HepG2 (cell line): ENCODE measurements around the gene TRPM1. TPM values are rescaled to one million over a fixed set of nuclear protein-coding genes. Genes with fewer than 3 reads are reported as not detected.

Experiments
- ATAC-seq: fragments of 200-7000 bp; cut with Tn5 transposase; 3 replicates; pipeline ENCODE4 v1.9.1; 2020; ENCODE audit warnings: mild to moderate bottlenecking, moderate library complexity
- BruUV-seq: library from RNA; stranded (reverse); fragments of 400-500 nt; replicated peaks from 2 replicates; lab custom pipeline; 2021; lab: Mats Ljungman, UMichigan
- CTCF ChIA-PET: fragments of 300-600 bp; formaldehyde crosslinking; extraction: SDS; loops from one replicate; lab custom pipeline; 2021; ENCODE audit warnings: low total read pairs, inconsistent platforms, low intra/inter-chr PET ratio; lab: Yijun Ruan, JAX
- POLR2A ChIA-PET: fragments of 350-600 bp; sonication (Branson Sonifier 250); formaldehyde crosslinking; loops from one replicate; lab custom pipeline; 2020; ENCODE audit warnings: antibody characterized with exemption, inconsistent platforms; lab: Yijun Ruan, JAX
- DNase-seq: peaks from one replicate; pipeline ENCODE4 v3.0.0-alpha.2; 2015; ENCODE audit warnings: low spot score
- FAIRE-seq: peaks from 3 replicates; lab custom pipeline; 2011; peaks lifted over from hg19 to GRCh38; lab: Jason Lieb, UNC
- H2AFZ ChIP-seq: one replicate; pipeline ENCODE4 v1.6.1; 2011; ENCODE audit warnings: low read length, inconsistent platforms
- H3K27ac ChIP-seq: fragments of 300-600 bp; 3 replicates; pipeline ENCODE4 v1.8.0; 2011; ENCODE audit warnings: mixed run types, mild to moderate bottlenecking, mixed read lengths, low read length, inconsistent platforms; ENCODE audit not compliant: insufficient read depth; ENCODE audit errors: extremely low read length
- H3K27me3 ChIP-seq, 2 experiments: fragments of 200-600 bp in 1 of 2; 2 replicates in 1 of 2; 3 replicates in 1 of 2; pipeline versions ENCODE4 v1.6.0 to v1.8.0; 2011; ENCODE audit warnings: low read length in 2 of 2, mild to moderate bottlenecking in 2 of 2, moderate library complexity in 2 of 2, inconsistent platforms in 1 of 2; ENCODE audit not compliant: insufficient read depth in 2 of 2, control insufficient read depth in 1 of 2
- H3K36me3 ChIP-seq, 2 experiments: fragments of 200-600 bp in 1 of 2; replicated peaks in 1 of 2; 2 replicates in 1 of 2; 3 replicates in 1 of 2; pipeline versions ENCODE4 v1.5.1 to v1.8.0; 2011; ENCODE audit warnings: low read length in 2 of 2, inconsistent platforms in 1 of 2; ENCODE audit not compliant: insufficient read depth in 2 of 2, control insufficient read depth in 1 of 2
- H3K4me1 ChIP-seq: 2 replicates; pipeline ENCODE4 v1.5.1; 2012; ENCODE audit warnings: low read length, inconsistent platforms; ENCODE audit not compliant: insufficient read depth
- H3K4me2 ChIP-seq: 2 replicates; pipeline ENCODE4 v1.6.0; 2011; ENCODE audit warnings: low read depth, low read length, inconsistent platforms
- H3K4me3 ChIP-seq, 3 experiments: fragments of 200-600 bp in 1 of 3; sonication (generic), shearing (Covaris generic) in 1 of 3; replicated peaks in 1 of 3; 2 replicates each; pipeline ENCODE4 v1.5.1; 2011 to 2016; ENCODE audit warnings: low read length in 3 of 3, inconsistent platforms in 2 of 3, low read depth in 2 of 3, mild to moderate bottlenecking in 2 of 3, control low read depth in 1 of 3, mixed read lengths in 1 of 3; ENCODE audit not compliant: insufficient read depth in 1 of 3
- H3K79me2 ChIP-seq: one replicate; pipeline ENCODE4 v1.6.1; 2011; ENCODE audit warnings: low read length, inconsistent platforms; ENCODE audit not compliant: insufficient read depth
- H3K9ac ChIP-seq: 2 replicates; pipeline ENCODE4 v1.6.0; 2011; ENCODE audit warnings: mild to moderate bottlenecking, low read depth, low read length, inconsistent platforms; ENCODE audit not compliant: insufficient read depth
- H3K9me3 ChIP-seq: 2 replicates; pipeline ENCODE4 v1.5.1; 2012; ENCODE audit warnings: mild to moderate bottlenecking, low read length
- H4K20me1 ChIP-seq: 2 replicates; pipeline ENCODE4 v1.6.0; 2011; ENCODE audit warnings: inconsistent platforms, mild to moderate bottlenecking, low read length, moderate library complexity; ENCODE audit not compliant: insufficient read depth
- ATF7 ChIP-seq, 2 experiments: fragments of 450-650 bp in 1 of 2; sonication (generic) in 1 of 2; formaldehyde crosslinking in 1 of 2; IDR thresholded peaks; 2 replicates each; pipeline versions ENCODE4 v1.4.0 to v1.6.1; 2016 to 2020; ENCODE audit warnings: antibody characterized with exemption in 1 of 2, mild to moderate bottlenecking in 1 of 2, missing genetic modification reagents in 1 of 2
- WGBS: methylation state at CpG from one replicate; pipeline ENCODE4 v1.1.6; 2017; ENCODE audit warnings: low lambda C conversion rate; 5-methylcytosine and 5-hydroxymethylcytosine counted together
- in situ Hi-C: cut with HindIII; loops from 2 replicates; pipeline ENCODE4 v1.10.0; 2017; ENCODE audit warnings: low pct_unique_long_range_greater_than_20kb; ENCODE audit not compliant: extremely low pct_ligation_motif_present
- intact Hi-C: fragments of 100-400 bp; cut with micrococcal nuclease; formaldehyde crosslinking; loops from one replicate; pipeline ENCODE4 v1.10.0; 2022; ENCODE audit not compliant: unreplicated experiment
- polyA plus RNA-seq, 8 experiments: library from polyadenylated mRNA; depleted of rRNA in 3 of 8; stranded (reverse) in 7 of 8; unstranded in 1 of 8; fragments of >200 nt; fragmentation: Illumina TruSeq in 4 of 8; extraction: Trizol in 4 of 8; gene quantifications; 2 replicates each; pipeline versions ENCODE4 v1.2.1 to v1.2.3, GENCODE V29; 2011 to 2016; ENCODE audit warnings: low read depth in 4 of 8, missing spikeins in 1 of 8, mixed read lengths in 1 of 8; ENCODE audit not compliant: insufficient read depth in 1 of 8
- total RNA-seq, 5 experiments: library from RNA; depleted of rRNA; stranded (reverse); fragments of >200 nt; fragmentation: Illumina TruSeq; extraction: Trizol; gene quantifications; 2 replicates each; pipeline ENCODE4 v1.2.3, GENCODE V29; 2016; ENCODE audit warnings: low read depth in 1 of 5
- TF ChIP-seq, protein P1 (sequence below), 2 experiments: fragments of 450-650 bp in 1 of 2; sonication (generic) in 1 of 2; formaldehyde crosslinking in 1 of 2; IDR thresholded peaks; 2 replicates each; pipeline versions ENCODE4 v1.6.1 to v1.8.0; 2016 to 2022; ENCODE audit warnings: antibody characterized with exemption in 1 of 2, mild to moderate bottlenecking in 1 of 2, missing genetic modification reagents in 1 of 2

The TRPM1 gene
- total and polyA plus RNA-seq, 2 of the 13 experiments (the other 11 are each of a cell fraction or from before 2014, with no cell fraction given), result not detected

GRCh38 chr15:30956216-30957124 is 145.1 kb downstream of the TRPM1 start:
- WGBS, result 96% methylated on average over 6 of the region's 6 CpGs
- H2AFZ ChIP-seq, result no peak overlapping the region
- no peaks in the 10 kb centered on the region for H3K79me2 ChIP-seq
- ATAC-seq (no peak), DNase-seq (no peak), FAIRE-seq (no peak)
- intact Hi-C loops, result no loop called here
- peaks cover 36 to 83% of the 10 kb centered on the region in 2 experiments for H3K36me3 ChIP-seq
- H3K4me3 ChIP-seq, result no peak overlapping the region
- H3K27me3 ChIP-seq, result no peaks in the 10 kb centered on the region
- ChIA-PET CTCF (no interaction called here), POLR2A (no interaction called here)
- no peaks in the 10 kb centered on the region for H3K4me1 ChIP-seq
- BruUV-seq, result no TSS peak
- H3K27ac ChIP-seq, result no peak overlapping the region
- H3K9me3 ChIP-seq, result no peaks in the 10 kb centered on the region
- TF ChIP-seq ATF7 (IDR thresholded peaks at IDR 0.05) (0 out of 2 replicates have a peak, but pooled peaks have one; percentile 44), ATF7 (CRISPR knock-in tag; IDR thresholded peaks at IDR 0.05) (no peak)
- TF ChIP-seq, protein P1, sequence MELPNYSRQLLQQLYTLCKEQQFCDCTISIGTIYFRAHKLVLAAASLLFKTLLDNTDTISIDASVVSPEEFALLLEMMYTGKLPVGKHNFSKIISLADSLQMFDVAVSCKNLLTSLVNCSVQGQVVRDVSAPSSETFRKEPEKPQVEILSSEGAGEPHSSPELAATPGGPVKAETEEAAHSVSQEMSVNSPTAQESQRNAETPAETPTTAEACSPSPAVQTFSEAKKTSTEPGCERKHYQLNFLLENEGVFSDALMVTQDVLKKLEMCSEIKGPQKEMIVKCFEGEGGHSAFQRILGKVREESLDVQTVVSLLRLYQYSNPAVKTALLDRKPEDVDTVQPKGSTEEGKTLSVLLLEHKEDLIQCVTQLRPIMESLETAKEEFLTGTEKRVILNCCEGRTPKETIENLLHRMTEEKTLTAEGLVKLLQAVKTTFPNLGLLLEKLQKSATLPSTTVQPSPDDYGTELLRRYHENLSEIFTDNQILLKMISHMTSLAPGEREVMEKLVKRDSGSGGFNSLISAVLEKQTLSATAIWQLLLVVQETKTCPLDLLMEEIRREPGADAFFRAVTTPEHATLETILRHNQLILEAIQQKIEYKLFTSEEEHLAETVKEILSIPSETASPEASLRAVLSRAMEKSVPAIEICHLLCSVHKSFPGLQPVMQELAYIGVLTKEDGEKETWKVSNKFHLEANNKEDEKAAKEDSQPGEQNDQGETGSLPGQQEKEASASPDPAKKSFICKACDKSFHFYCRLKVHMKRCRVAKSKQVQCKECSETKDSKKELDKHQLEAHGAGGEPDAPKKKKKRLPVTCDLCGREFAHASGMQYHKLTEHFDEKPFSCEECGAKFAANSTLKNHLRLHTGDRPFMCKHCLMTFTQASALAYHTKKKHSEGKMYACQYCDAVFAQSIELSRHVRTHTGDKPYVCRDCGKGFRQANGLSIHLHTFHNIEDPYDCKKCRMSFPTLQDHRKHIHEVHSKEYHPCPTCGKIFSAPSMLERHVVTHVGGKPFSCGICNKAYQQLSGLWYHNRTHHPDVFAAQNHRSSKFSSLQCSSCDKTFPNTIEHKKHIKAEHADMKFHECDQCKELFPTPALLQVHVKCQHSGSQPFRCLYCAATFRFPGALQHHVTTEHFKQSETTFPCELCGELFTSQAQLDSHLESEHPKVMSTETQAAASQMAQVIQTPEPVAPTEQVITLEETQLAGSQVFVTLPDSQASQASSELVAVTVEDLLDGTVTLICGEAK (IDR thresholded peaks at IDR 0.05), result no peak
- TF ChIP-seq, protein P1 (CRISPR knock-in tag; IDR thresholded peaks at IDR 0.05), result no peak
- H3K4me2 ChIP-seq, result no peak overlapping the region
- in situ Hi-C loops, result no loop called here
- no peaks in the 10 kb centered on the region for H4K20me1 ChIP-seq
- H3K9ac ChIP-seq, result no peak overlapping the region
